ENCODE data around the gene KCND1. TPM values are rescaled to one million over a fixed set of nuclear protein-coding genes. Genes with fewer than 3 reads are reported as not detected.
A peak's percentile ranks its signal among the peaks of the same experiment; 100 is the strongest.

The KCND1 gene
- total RNA-seq, 1 donor from 2014 or later: 0.30 TPM

DNA sequence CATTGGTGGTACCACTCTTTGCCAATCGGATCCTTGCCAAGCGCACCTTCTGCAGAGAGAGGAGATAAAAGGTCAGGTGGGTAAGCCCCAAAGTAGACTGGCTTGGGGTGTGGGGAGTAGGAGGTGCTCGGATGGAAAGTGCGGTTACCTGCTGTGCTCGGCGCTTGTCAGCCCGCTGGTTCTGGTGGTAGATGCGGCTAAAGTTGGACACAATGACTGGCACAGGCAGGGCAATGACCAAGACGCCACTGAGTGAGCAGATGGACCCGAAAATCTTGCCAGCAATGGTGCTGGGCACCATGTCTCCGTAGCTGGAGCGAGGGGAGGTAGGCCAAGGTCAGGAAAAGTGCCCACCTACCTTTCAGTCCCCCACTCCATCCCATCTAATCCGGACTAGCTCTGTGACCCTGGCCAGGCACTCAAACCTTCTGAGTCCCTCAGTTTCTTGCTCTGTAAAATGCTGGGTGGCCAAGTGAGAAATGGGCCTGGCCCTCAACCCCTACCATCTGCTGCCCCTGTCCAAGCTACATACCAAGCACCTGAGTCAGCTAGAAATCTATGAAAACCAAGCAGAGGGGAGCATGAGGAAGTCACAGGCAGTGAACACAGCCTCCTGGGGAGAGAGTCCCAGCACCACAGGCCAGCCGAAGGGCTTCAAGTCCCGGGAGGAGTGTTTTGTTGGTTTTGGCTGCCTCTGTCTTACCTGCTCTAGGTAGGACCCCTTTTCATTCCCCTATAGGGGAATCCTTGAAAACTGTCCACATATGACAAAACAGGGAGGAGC is 4.7 kb downstream of the KCND1 start:
- TF ChIP-seq, protein P1, sequence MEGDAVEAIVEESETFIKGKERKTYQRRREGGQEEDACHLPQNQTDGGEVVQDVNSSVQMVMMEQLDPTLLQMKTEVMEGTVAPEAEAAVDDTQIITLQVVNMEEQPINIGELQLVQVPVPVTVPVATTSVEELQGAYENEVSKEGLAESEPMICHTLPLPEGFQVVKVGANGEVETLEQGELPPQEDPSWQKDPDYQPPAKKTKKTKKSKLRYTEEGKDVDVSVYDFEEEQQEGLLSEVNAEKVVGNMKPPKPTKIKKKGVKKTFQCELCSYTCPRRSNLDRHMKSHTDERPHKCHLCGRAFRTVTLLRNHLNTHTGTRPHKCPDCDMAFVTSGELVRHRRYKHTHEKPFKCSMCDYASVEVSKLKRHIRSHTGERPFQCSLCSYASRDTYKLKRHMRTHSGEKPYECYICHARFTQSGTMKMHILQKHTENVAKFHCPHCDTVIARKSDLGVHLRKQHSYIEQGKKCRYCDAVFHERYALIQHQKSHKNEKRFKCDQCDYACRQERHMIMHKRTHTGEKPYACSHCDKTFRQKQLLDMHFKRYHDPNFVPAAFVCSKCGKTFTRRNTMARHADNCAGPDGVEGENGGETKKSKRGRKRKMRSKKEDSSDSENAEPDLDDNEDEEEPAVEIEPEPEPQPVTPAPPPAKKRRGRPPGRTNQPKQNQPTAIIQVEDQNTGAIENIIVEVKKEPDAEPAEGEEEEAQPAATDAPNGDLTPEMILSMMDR (IDR thresholded peaks at IDR 0.05; ENCODE audit: borderline replicate concordance): no peak
- H3K27ac ChIP-seq (replicated peaks): no peak overlapping the region
- H3K4me3 ChIP-seq: no peak overlapping the region
- DNase-seq: no peak
- no peaks in the 10 kb centered on the region for H3K9me3 ChIP-seq (replicated peaks)
- H3K36me3 ChIP-seq: no peaks in the 10 kb centered on the region
- no peaks in the 10 kb centered on the region for H3K27me3 ChIP-seq (ENCODE audit: low read depth)
- intact Hi-C loops (cut with micrococcal nuclease): no loop called here
- H3K4me1 ChIP-seq: peaks cover 6% of the 10 kb centered on the region

DNA sequence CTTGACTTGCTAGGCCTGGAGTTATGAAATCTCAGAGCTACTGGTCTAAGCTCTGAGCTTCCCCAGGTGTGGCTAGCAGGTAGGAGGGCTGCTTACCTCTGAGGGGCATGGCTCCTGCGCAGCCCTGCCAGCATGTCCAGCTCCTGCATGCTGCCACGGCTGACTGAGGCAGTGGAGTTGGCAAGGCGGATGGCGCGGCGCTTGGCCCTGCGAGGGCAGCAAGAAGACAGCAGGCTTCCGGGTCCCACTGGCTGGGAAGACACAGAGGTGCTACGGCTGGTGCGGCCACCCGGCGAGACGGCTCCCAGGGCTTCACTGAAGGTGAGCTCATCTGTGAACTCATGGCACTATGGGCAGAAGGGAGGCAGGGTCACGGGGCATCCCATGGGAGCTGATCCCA is 5.7 kb downstream of the KCND1 start:
- no peaks in the 10 kb centered on the region for H3K4me1 ChIP-seq

DNA sequence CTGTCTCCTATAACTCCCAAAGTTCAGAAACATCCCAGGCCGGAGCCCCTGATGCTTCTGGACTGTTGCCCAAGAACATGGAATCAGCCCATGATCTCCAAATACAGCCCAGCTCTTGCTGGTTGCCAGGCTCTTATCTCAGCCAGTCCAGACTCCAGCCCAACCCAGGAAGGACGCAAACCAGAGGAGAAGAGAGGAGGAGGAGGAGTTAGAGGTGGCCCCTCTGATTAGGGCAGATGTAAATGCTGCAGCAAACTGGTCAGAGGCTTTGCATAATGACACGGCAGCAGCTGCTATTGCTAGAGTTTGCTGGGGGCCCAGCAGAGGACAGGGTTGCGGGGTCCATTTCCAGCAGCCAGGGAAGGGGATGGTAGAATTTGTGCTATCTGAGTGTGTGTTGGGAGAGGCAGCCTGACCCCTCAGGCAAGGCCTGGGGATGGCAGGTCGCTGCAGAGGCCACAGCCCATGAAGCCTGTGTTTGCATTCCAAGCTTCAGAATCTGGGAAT is 10.0 kb downstream of the KCND1 start:
- intact Hi-C loops (cut with micrococcal nuclease): no loop called here
- TF ChIP-seq, protein P1 (IDR thresholded peaks at IDR 0.05; ENCODE audit: borderline replicate concordance): no peak
- H3K27me3 ChIP-seq (ENCODE audit: low read depth): no peaks in the 10 kb centered on the region
- DNase-seq: no peak
- H3K4me3 ChIP-seq: no peak overlapping the region
- peak overlapping the region; percentile 33 for H3K27ac ChIP-seq (replicated peaks)
- H3K36me3 ChIP-seq: no peaks in the 10 kb centered on the region
- H3K4me1 ChIP-seq: peaks cover 12% of the 10 kb centered on the region
- no peaks in the 10 kb centered on the region for H3K9me3 ChIP-seq (replicated peaks)

More for the DNA sequence above, 5.7 kb downstream of the KCND1 start:
- H3K27ac ChIP-seq (replicated peaks): no peak overlapping the region
- no peaks in the 10 kb centered on the region for H3K36me3 ChIP-seq
- TF ChIP-seq, protein P1 (IDR thresholded peaks at IDR 0.05; ENCODE audit: borderline replicate concordance): no peak
- intact Hi-C loops (cut with micrococcal nuclease): no loop called here
- H3K9me3 ChIP-seq (replicated peaks): no peaks in the 10 kb centered on the region
- no peak overlapping the region for H3K4me3 ChIP-seq
- H3K27me3 ChIP-seq (ENCODE audit: low read depth): no peaks in the 10 kb centered on the region
- DNase-seq: no peak

DNA sequence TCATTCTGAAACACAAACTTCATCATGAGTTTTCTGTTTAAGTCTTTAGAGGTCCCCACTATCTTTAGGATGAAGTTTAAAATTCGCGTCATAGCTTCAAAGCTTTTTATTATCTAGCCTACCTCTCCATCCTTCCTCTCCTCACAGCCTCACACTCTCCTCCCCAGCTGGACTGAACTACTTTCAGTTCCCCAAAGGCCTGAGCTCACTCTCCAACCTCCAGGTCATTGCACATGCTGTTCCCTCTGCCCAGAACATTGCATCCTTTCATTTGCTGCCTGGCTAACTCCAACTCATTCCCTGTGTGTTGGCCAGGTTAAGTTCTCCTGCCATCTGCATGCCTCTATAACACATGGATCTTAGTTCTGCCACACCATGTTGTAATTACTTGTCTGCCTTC is 11.4 kb downstream of the KCND1 start:
- Histone ChIP-seq H3K36me3 (no peaks in the 10 kb centered on the region), H3K27ac (replicated peaks) (peak overlapping the region; percentile 33), H3K27me3 (ENCODE audit: low read depth) (no peaks in the 10 kb centered on the region), H3K4me3 (no peak overlapping the region), H3K4me1 (peaks cover 25% of the 10 kb centered on the region), H3K9me3 (replicated peaks) (no peaks in the 10 kb centered on the region)
- TF ChIP-seq, protein P1 (IDR thresholded peaks at IDR 0.05; ENCODE audit: borderline replicate concordance): no peak
- intact Hi-C loops (cut with micrococcal nuclease): no loop called here
- DNase-seq: no peak

DNA sequence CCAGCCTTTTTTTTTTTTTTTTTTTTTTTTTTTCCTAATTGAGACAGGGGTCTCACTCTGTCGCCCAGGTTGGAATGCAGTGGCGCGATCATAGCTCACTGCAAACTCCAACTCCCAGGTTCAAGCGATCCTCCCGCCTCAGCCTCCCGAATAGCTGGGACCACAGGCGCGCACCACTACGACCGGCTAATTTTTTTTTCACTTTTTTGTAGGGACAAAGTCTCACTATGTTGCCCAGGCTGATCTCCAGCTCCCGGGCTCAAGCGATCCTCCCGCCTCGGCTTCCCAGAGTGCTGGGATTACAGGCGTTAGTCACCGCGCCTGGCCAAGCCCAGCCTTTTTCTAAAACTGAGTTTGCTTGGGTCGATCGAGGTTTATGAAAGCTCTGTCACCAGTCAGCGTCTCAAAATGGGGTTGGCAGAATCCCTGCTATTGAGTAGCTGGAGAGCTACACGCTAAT is 13.0 kb downstream of the KCND1 start:
- intact Hi-C loops (cut with micrococcal nuclease): no loop called here
- no peaks in the 10 kb centered on the region for H3K36me3 ChIP-seq
- peak; percentile 24 for DNase-seq

More for the DNA sequence above, 13.0 kb downstream of the KCND1 start:
- H3K9me3 ChIP-seq (replicated peaks): no peaks in the 10 kb centered on the region
- no peaks in the 10 kb centered on the region for H3K27me3 ChIP-seq (ENCODE audit: low read depth)
- peak overlapping the region; percentile 96 for H3K27ac ChIP-seq (replicated peaks)
- H3K4me3 ChIP-seq: peak overlapping the region; percentile 76
- peaks cover 40% of the 10 kb centered on the region for H3K4me1 ChIP-seq
- TF ChIP-seq, protein P1 (IDR thresholded peaks at IDR 0.05; ENCODE audit: borderline replicate concordance): no peak
